GM18861 (cell line): ENCODE measurements around the gene SYT8.

Experiments used
- ATAC-seq: cut with Tn5 transposase; IDR thresholded peaks from one replicate; pipeline ENCODE4 v1.9.1; 2021; ENCODE audit not compliant: unreplicated experiment

Gene SYT8

GRCh38 chr11:1817511-1817910, 17.3 kb upstream of the SYT8 start:
- no peak for ATAC-seq

- ATAC-seq = no peak
Observed at GRCh38 chr11:1819074-1819473, 15.7 kb upstream of the SYT8 start.

GRCh38 chr11:1820463-1821325, 14.1 kb upstream of the SYT8 start:
- ATAC-seq = no peak

GRCh38 chr11:1821562-1821961, 13.2 kb upstream of the SYT8 start:
- ATAC-seq = no peak

- ATAC-seq = no peak
Observed at GRCh38 chr11:1822648-1823375, 12.0 kb upstream of the SYT8 start.

- ATAC-seq = no peak
Observed at GRCh38 chr11:1823376-1824220, 11.2 kb upstream of the SYT8 start.

- ATAC-seq = no peak
Observed at GRCh38 chr11:1824221-1825038, 10.4 kb upstream of the SYT8 start.

GRCh38 chr11:1825039-1825740, 9.6 kb upstream of the SYT8 start:
- ATAC-seq = no peak

GRCh38 chr11:1825785-1826451, 8.9 kb upstream of the SYT8 start:
- no peak for ATAC-seq

GRCh38 chr11:1826552-1827094, 8.2 kb upstream of the SYT8 start:
- no peak for ATAC-seq

- no peak for ATAC-seq
Observed at GRCh38 chr11:1827095-1827813, 7.5 kb upstream of the SYT8 start.

- no peak for ATAC-seq
Observed at GRCh38 chr11:1827931-1828330, 6.9 kb upstream of the SYT8 start.

GRCh38 chr11:1828542-1828941, 6.2 kb upstream of the SYT8 start:
- ATAC-seq = no peak

GRCh38 chr11:1829039-1829820, 5.6 kb upstream of the SYT8 start:
- ATAC-seq = no peak

GRCh38 chr11:1830004-1830321, 4.8 kb upstream of the SYT8 start:
- ATAC-seq = no peak

- ATAC-seq = no peak
Observed at GRCh38 chr11:1830322-1831223, 4.2 kb upstream of the SYT8 start.
